GM18505 (cell line): ENCODE data around the gene DNAAF3.

Experiments used
- ATAC-seq: cut with Tn5 transposase; IDR thresholded peaks from one replicate; pipeline ENCODE4 v1.9.1; 2021; ENCODE audit not compliant: unreplicated experiment
- POLR2A ChIP-seq: IDR thresholded peaks from 4 replicates; pipeline ENCODE4 v1.6.1; 2011; ENCODE audit warnings: borderline replicate concordance; ENCODE audit not compliant: insufficient read depth, insufficient read length; ENCODE audit errors: extremely low read depth

The DNAAF3 gene

DNA sequence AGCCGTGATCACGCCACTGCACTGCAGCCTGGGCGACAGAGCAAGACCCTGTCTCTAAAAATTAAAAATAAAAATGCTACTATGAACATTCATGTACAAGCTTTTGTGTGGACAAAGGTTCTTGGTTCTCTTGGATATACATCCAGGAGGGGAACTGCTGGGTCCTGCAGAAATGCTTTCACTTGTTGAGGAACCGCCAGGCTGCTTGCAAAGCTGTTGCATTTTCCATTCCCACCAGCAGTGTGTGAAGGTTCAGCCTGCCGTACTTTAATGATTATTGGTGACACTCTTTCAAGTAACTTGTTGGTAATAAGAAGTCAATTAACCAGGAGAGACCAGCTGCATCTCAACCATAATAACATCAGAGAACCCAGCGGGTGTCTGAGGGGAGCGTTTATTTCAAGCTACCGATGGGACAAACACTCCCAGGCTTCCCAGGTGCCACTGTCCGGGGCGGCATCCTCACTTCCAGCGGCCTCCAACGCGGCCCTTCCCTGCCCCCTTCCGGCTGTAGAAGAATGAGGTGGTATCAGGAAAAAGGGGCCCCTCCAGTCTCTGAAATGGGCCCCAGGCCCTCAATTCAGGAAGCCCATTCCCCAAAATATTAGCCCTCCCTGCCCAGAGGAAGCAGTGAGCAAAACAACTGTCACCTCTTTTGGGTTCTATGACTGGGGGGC is 33.8 kb downstream of the DNAAF3 start:
- ATAC-seq: no peak
- no peak for TF ChIP-seq POLR2A

DNA sequence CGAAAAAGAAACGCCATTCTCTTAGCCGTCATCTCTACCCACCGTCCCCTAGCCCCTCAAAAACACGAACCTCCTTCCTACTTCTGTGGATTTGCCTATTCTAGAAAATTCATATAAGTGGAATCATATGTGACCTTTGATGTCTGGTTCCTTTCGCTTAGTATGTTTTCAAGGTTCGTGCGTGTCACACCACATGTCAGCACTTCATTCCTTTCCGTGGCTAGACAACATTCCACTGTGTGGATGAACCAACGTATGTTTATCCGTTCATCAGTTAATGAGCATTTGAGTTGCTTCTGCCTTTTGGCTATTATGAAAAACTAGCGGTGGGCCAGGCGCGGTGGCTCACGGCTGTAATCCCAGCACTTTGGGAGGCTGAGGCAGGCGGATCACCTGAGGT is 35.0 kb downstream of the DNAAF3 start:
- ATAC-seq: no peak
- no peak for TF ChIP-seq POLR2A

- no peak for TF ChIP-seq POLR2A
- no peak for ATAC-seq
Measured at GRCh38 chr19:55119053-55119452, 47.4 kb downstream of the DNAAF3 start.

DNA sequence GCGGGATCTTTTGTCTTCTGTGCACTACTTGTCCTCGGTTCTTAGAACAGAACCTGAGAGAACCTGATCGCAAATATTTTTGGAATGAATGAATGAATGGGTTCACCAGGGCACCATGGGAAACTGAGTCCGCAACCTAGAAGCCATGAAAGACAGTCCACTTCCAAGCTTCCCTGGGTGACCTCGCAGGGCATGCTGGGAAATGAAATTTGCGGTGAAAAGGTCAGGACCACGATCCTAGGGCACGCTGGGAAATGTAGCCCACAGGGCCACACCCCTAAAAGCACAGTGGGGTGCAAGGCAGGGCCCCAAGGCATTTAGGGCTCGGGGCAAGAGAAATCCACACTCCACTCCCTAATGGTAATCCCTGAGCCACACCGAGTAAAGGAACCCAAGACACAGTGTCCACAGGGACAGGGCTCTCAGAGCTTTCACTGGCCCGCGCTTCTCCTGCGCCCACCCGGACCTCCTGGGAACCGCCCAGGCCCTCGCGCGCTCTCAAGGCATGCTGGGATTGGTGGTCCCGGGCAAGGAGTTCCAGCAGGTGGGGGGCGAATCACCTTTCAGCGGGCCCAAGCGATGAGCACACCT is 47.9 kb downstream of the DNAAF3 start:
- ATAC-seq: no peak
- no peak for TF ChIP-seq POLR2A

GRCh38 chr19:55117663-55118391 is 48.6 kb downstream of the DNAAF3 start:
- ATAC-seq: peak; percentile 78

DNA sequence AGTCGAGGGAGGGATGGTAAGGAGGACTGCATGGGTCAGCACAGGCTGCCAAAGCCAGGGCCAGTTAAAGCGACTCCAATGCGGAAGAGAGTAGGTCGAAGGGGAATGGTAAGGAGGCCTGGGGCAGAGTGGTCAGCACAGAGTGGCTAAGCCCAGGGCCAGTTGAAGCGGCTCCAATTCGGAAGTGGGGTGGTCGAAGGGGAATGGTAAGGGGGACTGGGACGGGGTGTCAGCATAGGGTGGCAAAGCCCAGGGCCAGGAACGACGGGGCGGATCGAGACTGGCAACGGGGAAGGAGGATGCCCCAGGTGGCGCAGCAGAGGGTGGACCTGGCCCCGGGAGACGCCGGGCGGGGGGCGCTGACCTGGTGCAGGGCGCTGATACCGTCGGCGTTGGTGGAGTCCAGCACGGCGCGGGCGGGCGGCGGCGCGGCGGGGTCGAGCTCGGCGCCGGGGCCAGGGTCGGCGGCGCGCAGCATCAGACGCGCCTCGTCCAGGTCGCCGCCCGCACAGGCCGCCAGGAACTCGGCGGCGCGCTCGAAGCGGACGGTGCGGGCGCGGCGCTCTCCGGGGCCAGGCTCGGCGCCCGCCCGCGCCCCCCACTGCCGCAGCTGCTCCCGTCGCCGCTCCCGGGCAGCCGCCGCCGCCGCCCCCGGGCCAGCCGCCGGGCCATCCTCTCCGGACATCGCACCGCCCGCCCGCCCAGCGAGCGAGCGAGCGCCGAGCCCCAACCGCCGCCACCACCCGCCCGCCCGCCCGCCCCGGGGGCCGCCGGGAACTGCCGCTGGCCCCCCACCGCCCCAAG is 49.4 kb downstream of the DNAAF3 start, which contains the start of gene PPP1R12C:
TSS of gene PPP1R12C (minus strand) at position 779 of the 804 bp plus-strand sequence. CDS start at position 685, 94 bp downstream.
- peak; percentile 8 for ATAC-seq
- no peak for TF ChIP-seq POLR2A

More at GRCh38 chr19:55117663-55118391, 48.6 kb downstream of the DNAAF3 start:
- peak; percentile 76 for TF ChIP-seq POLR2A

GRCh38 chr19:55116232-55116858 is 50.1 kb downstream of the DNAAF3 start:
- TF ChIP-seq POLR2A: peak; percentile 59
- ATAC-seq: no peak

DNA sequence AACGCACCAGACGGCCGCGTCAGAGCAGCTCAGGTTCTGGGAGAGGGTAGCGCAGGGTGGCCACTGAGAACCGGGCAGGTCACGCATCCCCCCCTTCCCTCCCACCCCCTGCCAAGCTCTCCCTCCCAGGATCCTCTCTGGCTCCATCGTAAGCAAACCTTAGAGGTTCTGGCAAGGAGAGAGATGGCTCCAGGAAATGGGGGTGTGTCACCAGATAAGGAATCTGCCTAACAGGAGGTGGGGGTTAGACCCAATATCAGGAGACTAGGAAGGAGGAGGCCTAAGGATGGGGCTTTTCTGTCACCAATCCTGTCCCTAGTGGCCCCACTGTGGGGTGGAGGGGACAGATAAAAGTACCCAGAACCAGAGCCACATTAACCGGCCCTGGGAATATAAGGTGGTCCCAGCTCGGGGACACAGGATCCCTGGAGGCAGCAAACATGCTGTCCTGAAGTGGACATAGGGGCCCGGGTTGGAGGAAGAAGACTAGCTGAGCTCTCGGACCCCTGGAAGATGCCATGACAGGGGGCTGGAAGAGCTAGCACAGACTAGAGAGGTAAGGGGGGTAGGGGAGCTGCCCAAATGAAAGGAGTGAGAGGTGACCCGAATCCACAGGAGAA is 50.9 kb downstream of the DNAAF3 start:
- ATAC-seq: no peak
- TF ChIP-seq POLR2A: no peak

- no peak for TF ChIP-seq POLR2A
- ATAC-seq: no peak
Measured at GRCh38 chr19:55114566-55115145, 51.8 kb downstream of the DNAAF3 start.

DNA sequence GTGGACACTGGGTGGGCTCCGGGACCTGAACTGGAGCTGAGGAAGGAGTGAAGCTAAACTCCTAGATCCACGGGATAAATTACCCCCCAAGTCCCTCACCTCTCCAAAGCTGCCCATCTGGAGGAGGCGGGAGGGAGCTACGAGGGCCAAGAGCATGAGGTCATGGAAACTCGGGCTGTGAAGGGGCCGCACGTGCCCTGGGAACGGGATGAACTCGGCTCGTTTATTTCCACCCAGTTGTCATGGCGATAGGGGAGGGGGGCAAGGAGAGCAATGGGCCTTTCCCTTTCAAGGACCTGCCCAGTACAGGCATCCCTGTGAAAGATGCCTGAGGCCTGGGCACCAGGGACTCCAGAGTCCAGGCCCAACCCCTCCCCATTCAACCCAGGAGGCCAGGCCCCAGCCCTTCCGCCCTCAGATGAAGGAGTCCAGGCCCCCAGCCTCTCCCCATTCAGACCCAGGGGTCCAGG is 52.8 kb downstream of the DNAAF3 start:
- no peak for TF ChIP-seq POLR2A
- ATAC-seq: no peak

DNA sequence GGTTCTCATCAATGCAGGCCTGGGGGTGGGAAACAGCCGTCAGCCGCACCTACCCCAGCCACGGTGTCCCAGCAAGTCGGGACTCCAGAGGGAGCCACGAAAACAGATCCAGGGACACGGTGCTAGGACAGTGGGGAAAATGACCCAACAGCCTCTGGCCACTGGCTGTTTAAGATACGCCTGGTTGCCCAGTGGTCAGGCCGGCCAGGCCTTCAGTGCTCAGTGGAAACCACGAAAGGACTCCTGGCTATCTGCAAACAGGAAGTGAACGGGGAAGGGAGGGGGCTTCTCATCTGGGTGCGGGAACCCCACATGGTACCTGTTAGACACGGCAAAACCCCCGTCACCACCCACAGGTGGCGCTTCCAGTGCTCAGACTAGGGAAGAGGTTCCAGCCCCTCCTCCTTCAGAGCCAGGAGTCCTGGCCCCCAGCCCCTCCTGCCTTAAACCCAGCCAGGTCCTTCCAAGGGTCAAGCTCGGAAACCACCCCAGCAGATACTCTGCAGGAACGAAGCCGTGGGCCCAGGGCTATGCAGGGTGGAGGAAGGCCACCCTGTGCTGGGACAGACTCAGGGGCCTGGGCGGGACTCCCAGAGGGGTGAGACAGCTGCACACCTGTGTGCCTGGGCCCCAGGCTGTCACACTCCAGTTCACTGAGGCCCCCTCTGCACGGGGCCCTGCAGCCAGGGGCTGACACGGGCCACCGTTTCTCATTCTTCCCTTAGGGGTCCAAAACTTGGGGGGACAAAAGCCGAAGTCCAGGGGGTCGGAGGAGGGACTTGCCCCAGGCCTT is 53.4 kb downstream of the DNAAF3 start:
- TF ChIP-seq POLR2A: no peak
- no peak for ATAC-seq
